Ascending aorta (tissue), 2 donors: ENCODE data around the gene KIF26B. TPM values are rescaled to one million over a fixed set of nuclear protein-coding genes. Genes with fewer than 3 reads are reported as not detected.

ENCODE experiments used
- DNase-seq, 2 donors: peaks; one replicate each; pipeline ENCODE4 v3.0.0-alpha.2; 2019; ENCODE audit warnings: low spot score in 2 of 2
- H3K27ac ChIP-seq, 2 donors: fragments of 200-600 bp; sonication (generic); one replicate each; pipeline ENCODE4 v1.5.1; 2016 to 2017; ENCODE audit warnings: mild to moderate bottlenecking in 1 of 2
- H3K27me3 ChIP-seq: fragments of 200-600 bp; sonication (generic); one replicate; pipeline ENCODE4 v1.5.1; 2017
- H3K36me3 ChIP-seq, 2 donors: fragments of 200-600 bp; sonication (generic); one replicate each; pipeline ENCODE4 v1.5.1; 2016
- H3K4me1 ChIP-seq, 2 donors: fragments of 200-600 bp; sonication (generic); one replicate each; pipeline ENCODE4 v1.5.1; 2016 to 2017; ENCODE audit warnings: mild to moderate bottlenecking in 1 of 2
- H3K4me3 ChIP-seq, 2 donors: fragments of 200-600 bp; sonication (generic); one replicate each; pipeline ENCODE4 v1.5.1; 2016 to 2017; ENCODE audit warnings: mild to moderate bottlenecking in 1 of 2
- H3K9me3 ChIP-seq, 2 donors: fragments of 200-600 bp; sonication (generic); one replicate each; pipeline ENCODE4 v1.5.1; 2016
- intact Hi-C: fragments of 100-400 bp; cut with DNase I; formaldehyde crosslinking; loops from one replicate; pipeline ENCODE4 v1.15.1; 2023
- total RNA-seq: library from RNA; depleted of rRNA; stranded (reverse); fragments of >200 nt; gene quantifications from one replicate; pipeline ENCODE4 v1.1.0, GENCODE V29; 2016
- TF ChIP-seq, protein P1 (sequence below), 3 experiments: fragments of 200-600 bp in 2 of 3; fragments of 450-650 bp in 1 of 3; sonication (generic) in 2 of 3; IDR thresholded peaks; one replicate each; pipeline ENCODE4 v1.5.1; 2016 to 2019; ENCODE audit warnings: antibody characterized with exemption in 3 of 3, mild to moderate bottlenecking in 1 of 3, moderate library complexity in 1 of 3

Gene KIF26B
- total RNA-seq, 1 donor from 2014 or later: not detected

DNA sequence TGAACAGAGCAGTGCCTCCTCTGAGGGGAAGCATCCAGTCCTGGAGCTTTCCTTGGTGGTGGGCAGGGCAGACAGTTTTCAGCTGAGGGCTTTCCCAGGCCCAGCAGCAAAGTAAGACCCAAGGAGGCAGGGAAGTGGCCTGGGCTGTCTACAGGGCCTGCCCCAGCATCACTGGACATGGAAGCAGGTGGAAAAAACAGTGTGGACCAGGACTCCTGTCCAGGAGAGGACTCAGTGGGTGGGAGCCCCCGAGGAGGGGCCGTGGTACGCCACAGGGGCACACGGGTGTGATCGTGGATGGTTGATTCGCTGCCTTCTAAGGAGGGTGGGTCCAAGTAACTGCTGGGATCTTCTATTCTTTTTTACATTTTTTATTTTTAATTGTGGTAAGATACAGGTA lies 387.6 kb downstream of the KIF26B start:
- Histone ChIP-seq H3K27ac (no peak overlapping the region), H3K36me3 (no peaks in the 10 kb centered on the region), H3K27me3 (no peaks in the 10 kb centered on the region), H3K9me3 (no peaks in the 10 kb centered on the region), H3K4me3 (no peak overlapping the region), H3K4me1 (no peaks in the 10 kb centered on the region)
- TF ChIP-seq, protein P1, sequence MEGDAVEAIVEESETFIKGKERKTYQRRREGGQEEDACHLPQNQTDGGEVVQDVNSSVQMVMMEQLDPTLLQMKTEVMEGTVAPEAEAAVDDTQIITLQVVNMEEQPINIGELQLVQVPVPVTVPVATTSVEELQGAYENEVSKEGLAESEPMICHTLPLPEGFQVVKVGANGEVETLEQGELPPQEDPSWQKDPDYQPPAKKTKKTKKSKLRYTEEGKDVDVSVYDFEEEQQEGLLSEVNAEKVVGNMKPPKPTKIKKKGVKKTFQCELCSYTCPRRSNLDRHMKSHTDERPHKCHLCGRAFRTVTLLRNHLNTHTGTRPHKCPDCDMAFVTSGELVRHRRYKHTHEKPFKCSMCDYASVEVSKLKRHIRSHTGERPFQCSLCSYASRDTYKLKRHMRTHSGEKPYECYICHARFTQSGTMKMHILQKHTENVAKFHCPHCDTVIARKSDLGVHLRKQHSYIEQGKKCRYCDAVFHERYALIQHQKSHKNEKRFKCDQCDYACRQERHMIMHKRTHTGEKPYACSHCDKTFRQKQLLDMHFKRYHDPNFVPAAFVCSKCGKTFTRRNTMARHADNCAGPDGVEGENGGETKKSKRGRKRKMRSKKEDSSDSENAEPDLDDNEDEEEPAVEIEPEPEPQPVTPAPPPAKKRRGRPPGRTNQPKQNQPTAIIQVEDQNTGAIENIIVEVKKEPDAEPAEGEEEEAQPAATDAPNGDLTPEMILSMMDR (IDR thresholded peaks at IDR 0.05): no peak
- intact Hi-C loops: no loop called here
- no peak for DNase-seq

DNA sequence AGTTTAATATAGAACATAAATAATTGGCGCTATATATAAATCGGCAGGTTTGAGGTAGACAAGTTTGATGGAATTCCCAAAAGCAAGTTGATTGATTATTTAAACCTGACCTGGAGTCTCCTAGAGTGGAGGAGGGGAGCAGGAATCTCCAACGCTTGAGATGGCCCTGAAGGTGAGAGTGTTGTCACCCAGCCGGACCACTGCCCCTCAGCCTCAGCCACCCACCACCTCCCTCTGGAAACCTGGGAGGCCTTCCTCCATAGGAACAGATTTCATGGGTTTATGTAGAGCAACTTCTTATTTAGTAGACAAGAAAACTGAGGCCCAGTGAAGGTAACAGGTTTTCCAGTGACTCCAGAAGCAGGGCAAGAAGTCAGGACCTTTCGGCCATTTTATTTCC lies 389.5 kb downstream of the KIF26B start:
- Histone ChIP-seq H3K4me1 (no peaks in the 10 kb centered on the region), H3K4me3 (no peak overlapping the region), H3K27me3 (no peaks in the 10 kb centered on the region), H3K9me3 (no peaks in the 10 kb centered on the region), H3K27ac (no peak overlapping the region), H3K36me3 (no peaks in the 10 kb centered on the region)
- DNase-seq: no peak
- TF ChIP-seq, protein P1 (IDR thresholded peaks at IDR 0.05): no peak
- intact Hi-C loops: no loop called here

GRCh38 chr1:245546875-245547274 lies 392.1 kb downstream of the KIF26B start:
- H3K27ac ChIP-seq: no peak overlapping the region
- TF ChIP-seq, protein P1 (IDR thresholded peaks at IDR 0.05): no peak
- no peaks in the 10 kb centered on the region for H3K27me3 ChIP-seq
- no peak for DNase-seq
- H3K4me1 ChIP-seq: no peaks in the 10 kb centered on the region
- no peaks in the 10 kb centered on the region for H3K9me3 ChIP-seq
- no peak overlapping the region for H3K4me3 ChIP-seq
- H3K36me3 ChIP-seq: no peaks in the 10 kb centered on the region
- intact Hi-C loops: no loop called here

- no peaks in the 10 kb centered on the region for H3K36me3 ChIP-seq
- no peak overlapping the region for H3K4me3 ChIP-seq
- intact Hi-C loops: no loop called here
- no peaks in the 10 kb centered on the region for H3K4me1 ChIP-seq
- DNase-seq: no peak
- no peaks in the 10 kb centered on the region for H3K9me3 ChIP-seq
- H3K27ac ChIP-seq: no peak overlapping the region
- TF ChIP-seq, protein P1 (IDR thresholded peaks at IDR 0.05): no peak
- H3K27me3 ChIP-seq: no peaks in the 10 kb centered on the region
Observed at GRCh38 chr1:245549996-245550719, 395.4 kb downstream of the KIF26B start.

DNA sequence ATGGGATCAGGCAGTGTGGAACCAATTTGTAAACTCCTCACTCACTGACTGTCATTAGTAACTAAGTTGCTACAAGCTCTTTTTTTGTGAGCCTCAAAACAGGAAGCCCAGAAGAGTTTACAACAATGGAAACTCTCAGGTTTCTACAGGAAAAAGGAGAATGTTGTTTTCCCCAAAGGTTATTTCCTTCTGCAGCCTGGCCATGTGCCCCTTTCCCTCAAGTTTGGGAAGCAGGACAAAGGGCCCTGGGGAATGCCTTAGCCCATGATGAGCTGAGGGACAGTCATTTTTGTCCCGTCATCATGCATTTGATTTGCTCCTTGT lies 395.9 kb downstream of the KIF26B start:
- Histone ChIP-seq H3K36me3 (no peaks in the 10 kb centered on the region), H3K9me3 (no peaks in the 10 kb centered on the region), H3K27ac (no peak overlapping the region), H3K4me1 (no peaks in the 10 kb centered on the region), H3K27me3 (no peaks in the 10 kb centered on the region), H3K4me3 (no peak overlapping the region)
- intact Hi-C loops: no loop called here
- no peak for DNase-seq
- TF ChIP-seq, protein P1 (IDR thresholded peaks at IDR 0.05): no peak

GRCh38 chr1:245551536-245551935 lies 396.8 kb downstream of the KIF26B start:
- intact Hi-C loops: no loop called here
- no peaks in the 10 kb centered on the region for H3K4me1 ChIP-seq
- H3K27me3 ChIP-seq: no peaks in the 10 kb centered on the region
- DNase-seq: no peak
- no peak overlapping the region for H3K27ac ChIP-seq
- TF ChIP-seq, protein P1 (IDR thresholded peaks at IDR 0.05): no peak
- H3K4me3 ChIP-seq: no peak overlapping the region
- no peaks in the 10 kb centered on the region for H3K36me3 ChIP-seq
- no peaks in the 10 kb centered on the region for H3K9me3 ChIP-seq
